GM18868 (cell line): ENCODE measurements around the gene JCHAIN.
"Not testable (repeated sequence)": the region's sequence is repeated elsewhere in the genome, so short reads cannot be mapped to it uniquely, and the experiment has no call there.

ENCODE experiments used
- ATAC-seq: cut with Tn5 transposase; IDR thresholded peaks from one replicate; pipeline ENCODE4 v1.9.1; 2021; ENCODE audit warnings: mild to moderate bottlenecking, moderate library complexity; ENCODE audit not compliant: unreplicated experiment

Gene JCHAIN

DNA sequence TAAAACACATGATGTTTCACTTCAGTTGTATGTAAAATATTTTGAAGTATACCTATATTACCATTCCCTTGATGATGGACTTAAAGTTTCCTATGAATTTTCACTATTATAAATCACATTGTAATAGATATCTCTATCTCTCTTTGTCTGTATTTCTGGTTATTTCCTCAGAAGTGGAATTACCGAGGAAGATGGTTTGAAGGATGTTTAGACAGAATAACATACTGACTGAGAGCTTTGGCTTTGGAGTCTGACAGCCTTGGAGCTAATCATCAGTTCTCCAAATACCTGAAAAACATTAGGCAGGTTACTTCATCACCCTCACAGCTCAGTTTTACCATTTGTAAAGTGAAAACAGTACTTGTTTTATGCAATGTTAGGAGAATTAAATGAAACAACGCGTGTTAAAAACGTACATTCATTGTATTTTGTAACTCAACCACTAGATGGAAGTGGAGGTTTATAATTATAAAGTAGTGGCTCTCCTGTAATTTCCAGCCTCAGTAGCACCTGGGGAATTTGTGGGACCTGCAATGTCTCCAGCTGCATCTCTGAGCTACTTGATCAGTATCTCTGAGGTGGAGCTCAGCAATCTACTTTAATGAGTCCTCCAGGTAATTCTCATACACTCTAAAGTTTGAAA is 14.3 kb downstream of the JCHAIN start:
- ATAC-seq: peak; percentile 74

DNA sequence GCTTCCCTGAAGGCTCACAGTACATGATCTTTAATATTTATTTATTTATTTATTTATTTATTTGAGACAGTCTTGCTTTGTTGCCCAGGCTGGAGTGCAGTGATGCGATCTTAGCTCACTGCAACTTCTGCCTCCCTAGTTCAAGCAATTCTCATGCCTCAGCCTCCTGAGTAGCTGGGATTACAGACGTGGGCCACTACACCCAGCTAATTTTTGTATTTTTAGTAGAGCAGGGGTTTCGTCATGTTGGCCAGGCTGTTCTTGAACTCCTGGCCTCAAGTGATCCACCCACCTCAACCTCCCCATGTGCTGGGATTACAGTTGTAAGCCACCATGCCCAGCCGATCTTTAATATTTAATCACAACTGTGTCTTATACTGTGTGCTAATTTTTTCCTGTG is 15.6 kb downstream of the JCHAIN start:
- not testable (repeated sequence) for ATAC-seq

DNA sequence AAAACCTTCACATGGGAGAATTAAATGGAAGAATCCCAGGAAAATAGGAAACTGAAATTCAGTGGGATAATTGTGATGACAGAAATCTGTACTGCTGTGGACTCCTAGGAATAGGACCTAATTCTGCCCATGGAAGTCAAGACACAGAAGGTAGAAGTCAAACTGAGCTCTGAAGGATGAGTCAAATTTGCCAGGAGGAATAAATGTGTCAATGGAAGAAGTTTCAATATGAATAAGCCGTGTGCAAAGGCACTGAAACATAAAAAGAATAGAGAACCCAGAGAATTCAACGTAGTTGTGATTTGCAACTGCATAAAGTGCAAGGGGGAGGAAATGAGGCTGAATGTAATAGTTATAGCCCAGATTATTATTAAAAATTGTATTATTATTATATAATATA is 26.1 kb downstream of the JCHAIN start:
- ATAC-seq: peak; percentile 68

GRCh38 chr4:70637239-70637913 is 28.9 kb downstream of the JCHAIN start:
- ATAC-seq: no peak

DNA sequence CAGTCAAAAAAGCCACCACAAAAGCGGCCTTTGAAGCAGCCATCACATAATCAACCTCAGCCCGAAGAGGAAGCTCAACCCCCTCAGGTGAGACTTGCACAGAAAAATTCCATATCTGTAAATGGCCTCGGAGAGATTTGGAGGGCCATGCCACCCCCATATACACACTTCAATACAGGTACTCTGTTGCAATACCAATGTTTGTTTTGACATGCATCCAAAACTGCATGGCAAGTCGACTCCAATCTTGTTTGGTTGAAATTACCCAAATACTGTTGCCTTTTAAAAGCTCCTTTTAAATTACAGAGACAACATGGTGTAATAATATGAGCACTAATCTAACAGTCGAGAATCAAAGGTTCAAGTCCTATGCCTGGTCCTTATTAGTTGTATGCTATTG is 31.8 kb downstream of the JCHAIN start:
- ATAC-seq: no peak

- no peak for ATAC-seq
Observed at GRCh38 chr4:70632028-70632427, 34.3 kb downstream of the JCHAIN start.

GRCh38 chr4:70630162-70630561 is 36.1 kb downstream of the JCHAIN start:
- no peak for ATAC-seq

- no peak for ATAC-seq
Observed at GRCh38 chr4:70629469-70630090, 36.7 kb downstream of the JCHAIN start.

DNA sequence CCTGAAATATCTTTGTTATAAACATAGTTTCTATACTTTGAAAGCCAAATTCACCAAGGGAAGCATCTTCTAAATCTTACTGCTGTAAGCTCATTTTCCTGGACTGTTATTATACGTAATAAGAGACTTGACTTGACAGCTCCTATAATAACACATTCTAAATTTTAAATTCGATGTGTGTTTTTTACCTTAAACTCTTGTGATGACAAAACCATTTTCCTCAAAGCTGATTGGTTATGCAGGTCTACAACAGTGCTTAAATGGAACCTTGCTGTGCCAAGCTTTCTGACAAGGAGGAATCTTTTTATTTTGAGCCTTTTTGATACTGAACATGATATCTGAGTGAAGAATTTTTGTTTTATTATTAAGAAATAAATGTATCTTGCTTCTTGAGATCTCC is 37.9 kb downstream of the JCHAIN start, which contains the start of gene ENAM:
ENAM (plus strand) TSS at position 301 of the 400 bp plus-strand sequence. CDS start 757 bp downstream, outside the sequence.
- no peak for ATAC-seq

DNA sequence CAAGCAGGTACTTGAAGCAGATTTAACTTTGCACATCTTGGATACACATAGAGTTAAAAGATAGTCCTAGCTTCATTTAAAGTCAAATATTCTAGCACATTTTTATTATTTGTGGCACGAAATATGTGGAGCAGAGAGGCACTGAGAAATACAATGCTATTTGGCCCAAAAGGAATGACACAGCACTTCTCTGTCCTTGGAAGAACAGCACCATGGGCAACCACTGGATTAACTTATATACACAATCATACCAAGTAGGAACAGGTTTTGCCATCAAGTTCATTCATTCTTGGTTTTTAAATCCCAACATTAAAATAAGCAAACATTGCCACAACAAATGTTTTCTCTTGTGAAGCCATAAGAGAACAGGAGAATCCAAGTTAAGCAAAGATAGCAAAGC is 38.7 kb downstream of the JCHAIN start:
- ATAC-seq: no peak

GRCh38 chr4:70624226-70624793 is 42.0 kb downstream of the JCHAIN start:
- ATAC-seq: no peak

DNA sequence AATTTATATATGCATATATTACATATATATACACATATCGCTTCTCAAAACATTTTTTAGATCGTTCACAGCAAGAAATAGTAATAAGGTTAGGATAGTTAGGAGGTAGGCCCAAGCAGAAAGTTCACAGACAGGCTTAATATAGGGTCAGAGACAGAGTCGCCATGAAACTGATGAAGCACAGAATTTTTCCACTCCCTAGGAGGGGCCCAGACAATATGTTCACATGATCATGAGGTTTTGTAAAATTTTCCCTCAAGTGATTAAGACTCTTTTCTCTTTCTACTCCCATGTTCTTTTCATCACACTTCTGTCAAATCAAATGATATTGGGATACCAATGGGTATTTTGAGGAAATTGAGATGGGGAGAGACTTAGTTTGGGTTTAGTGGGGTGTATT is 43.0 kb downstream of the JCHAIN start:
- no peak for ATAC-seq

- no peak for ATAC-seq
Observed at GRCh38 chr4:70619778-70620177, 46.5 kb downstream of the JCHAIN start.

- ATAC-seq: no peak
Observed at GRCh38 chr4:70619288-70619687, 47.0 kb downstream of the JCHAIN start.

DNA sequence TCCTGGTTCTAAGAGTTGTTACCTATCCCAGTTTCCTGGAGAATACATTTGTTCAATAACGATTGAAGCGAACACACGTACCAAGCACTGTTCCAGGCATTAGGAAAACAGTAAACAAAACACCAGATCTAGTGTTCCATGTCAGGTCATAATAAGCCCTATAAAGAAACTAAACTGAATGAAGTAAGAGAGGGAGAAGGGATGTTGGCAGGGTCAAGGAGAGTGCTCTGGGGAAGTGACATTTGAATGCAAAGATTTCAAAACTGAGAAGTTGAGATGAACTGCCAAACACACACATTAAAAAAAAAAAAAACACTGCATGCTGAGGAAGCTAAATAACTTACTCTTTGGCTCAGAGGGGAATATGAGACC is 52.1 kb downstream of the JCHAIN start:
- ATAC-seq: no peak

DNA sequence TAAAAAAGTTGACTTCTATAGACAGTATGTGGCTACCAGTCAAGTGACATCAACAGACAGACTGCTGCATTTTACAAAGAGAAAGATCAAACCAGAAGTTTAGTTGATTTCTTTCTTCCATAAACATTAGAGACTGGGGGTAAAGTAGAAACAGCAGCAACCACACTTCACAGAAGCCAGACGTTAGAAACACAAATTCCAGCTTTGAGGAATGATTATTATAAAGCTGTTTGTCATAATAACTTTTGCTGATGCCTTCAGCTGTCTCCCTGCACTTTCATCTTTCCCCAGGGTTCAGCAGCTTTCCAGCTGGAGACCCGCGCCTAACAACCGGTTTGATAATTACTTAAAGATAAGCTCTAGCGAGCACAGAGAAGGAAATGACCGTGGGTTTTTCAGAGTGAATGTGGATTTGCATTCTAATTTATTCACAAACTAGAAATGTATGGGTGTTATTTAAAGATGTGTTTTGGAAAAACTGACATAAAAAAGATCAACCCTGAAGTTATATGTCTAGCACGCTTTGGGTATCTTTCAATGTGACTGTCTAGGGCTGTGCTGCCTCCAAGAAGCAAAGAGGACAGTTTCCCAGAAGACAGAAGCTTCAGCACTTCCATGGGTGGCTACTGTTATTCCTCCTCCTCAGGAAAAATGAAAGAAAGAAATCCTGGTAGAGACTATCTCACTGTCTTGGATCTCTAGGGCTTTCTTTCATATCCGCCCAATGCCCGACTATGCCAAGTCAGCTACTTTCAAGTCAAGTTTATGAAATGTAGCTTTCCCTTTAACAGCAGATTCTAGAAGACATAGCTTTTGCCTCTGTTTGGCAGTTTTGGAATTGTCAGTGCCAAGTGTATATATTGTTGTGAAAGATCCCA is 52.8 kb downstream of the JCHAIN start:
- no peak for ATAC-seq

- no peak for ATAC-seq
Observed at GRCh38 chr4:70608324-70608723, 58.0 kb downstream of the JCHAIN start.

- no peak for ATAC-seq
Observed at GRCh38 chr4:70607334-70607853, 58.9 kb downstream of the JCHAIN start.

- no peak for ATAC-seq
Observed at GRCh38 chr4:70606459-70606858, 59.8 kb downstream of the JCHAIN start.
